Liver (tissue), 2 donors: ENCODE data around the gene MED27.

Experiments used
- FOXA1 ChIP-seq: IDR thresholded peaks from 2 replicates; pipeline ENCODE4 v1.6.1; 2016; ENCODE audit warnings: antibody characterized with exemption
- TF ChIP-seq, protein P1 (sequence below): fragments of 150-350 bp; IDR thresholded peaks from 2 replicates; pipeline ENCODE4 v1.5.1; 2017; ENCODE audit warnings: improper control_type of control experiment, low read depth, low read length; ENCODE audit not compliant: missing input control
- donor health status: healthy.

- TF ChIP-seq, protein P1, sequence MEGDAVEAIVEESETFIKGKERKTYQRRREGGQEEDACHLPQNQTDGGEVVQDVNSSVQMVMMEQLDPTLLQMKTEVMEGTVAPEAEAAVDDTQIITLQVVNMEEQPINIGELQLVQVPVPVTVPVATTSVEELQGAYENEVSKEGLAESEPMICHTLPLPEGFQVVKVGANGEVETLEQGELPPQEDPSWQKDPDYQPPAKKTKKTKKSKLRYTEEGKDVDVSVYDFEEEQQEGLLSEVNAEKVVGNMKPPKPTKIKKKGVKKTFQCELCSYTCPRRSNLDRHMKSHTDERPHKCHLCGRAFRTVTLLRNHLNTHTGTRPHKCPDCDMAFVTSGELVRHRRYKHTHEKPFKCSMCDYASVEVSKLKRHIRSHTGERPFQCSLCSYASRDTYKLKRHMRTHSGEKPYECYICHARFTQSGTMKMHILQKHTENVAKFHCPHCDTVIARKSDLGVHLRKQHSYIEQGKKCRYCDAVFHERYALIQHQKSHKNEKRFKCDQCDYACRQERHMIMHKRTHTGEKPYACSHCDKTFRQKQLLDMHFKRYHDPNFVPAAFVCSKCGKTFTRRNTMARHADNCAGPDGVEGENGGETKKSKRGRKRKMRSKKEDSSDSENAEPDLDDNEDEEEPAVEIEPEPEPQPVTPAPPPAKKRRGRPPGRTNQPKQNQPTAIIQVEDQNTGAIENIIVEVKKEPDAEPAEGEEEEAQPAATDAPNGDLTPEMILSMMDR: no peak
- no peak for TF ChIP-seq FOXA1
These were observed 79.7 kb downstream of the MED27 start for GRCh38 chr9:131999692-132000551.
